HepG2 (cell line): ENCODE data around the gene ARHGEF26. TPM values are rescaled to one million over a fixed set of nuclear protein-coding genes. Genes with fewer than 3 reads are reported as not detected.

Experiments
- BCL6 ChIP-seq: IDR thresholded peaks from 2 replicates; pipeline ENCODE4 v1.6.1; 2016; ENCODE audit warnings: missing genetic modification reagents, missing compliant biosample characterization
- CHD4 ChIP-seq: fragments of 200-600 bp; sonication (generic); IDR thresholded peaks from 2 replicates; pipeline ENCODE4 v1.7.0; 2017; ENCODE audit warnings: mild to moderate bottlenecking, low read length, borderline replicate concordance
- FLYWCH1 ChIP-seq: sonication (generic); formaldehyde crosslinking; IDR thresholded peaks from 2 replicates; pipeline ENCODE4 v1.8.1; 2023; ENCODE audit warnings: mild to moderate bottlenecking, missing genetic modification reagents
- FOXJ3 ChIP-seq: sonication (generic); formaldehyde crosslinking; IDR thresholded peaks from 2 replicates; pipeline ENCODE4 v1.4.0; 2020; ENCODE audit warnings: missing genetic modification reagents, mild to moderate bottlenecking, borderline replicate concordance
- NBN ChIP-seq: fragments of 450-650 bp; conservative IDR thresholded peaks from 2 replicates; pipeline ENCODE4 v1.6.1; 2017
- PHB2 ChIP-seq: fragments of 450-650 bp; IDR thresholded peaks from 2 replicates; pipeline ENCODE4 v1.6.1; 2018; ENCODE audit not compliant: partially characterized antibody
- POLR2AphosphoS2 ChIP-seq: IDR thresholded peaks from 2 replicates; pipeline ENCODE4 v1.6.1; 2011; ENCODE audit warnings: low read depth, low read length, improper control_type of control experiment
- REL ChIP-seq: sonication (generic); formaldehyde crosslinking; conservative IDR thresholded peaks from 2 replicates; pipeline ENCODE4 v1.8.0; 2022; ENCODE audit warnings: mild to moderate bottlenecking, missing genetic modification reagents, moderate library complexity
- TEAD3 ChIP-seq: optimal IDR thresholded peaks from 2 replicates; pipeline ENCODE3; 2016; ENCODE audit warnings: borderline replicate concordance
- ZFP90 ChIP-seq: sonication (generic); formaldehyde crosslinking; IDR thresholded peaks from 2 replicates; pipeline ENCODE4 v1.8.0; 2022; ENCODE audit warnings: missing genetic modification reagents, mild to moderate bottlenecking, inconsistent platforms, borderline replicate concordance
- ZNF367 ChIP-seq: sonication (generic); formaldehyde crosslinking; IDR thresholded peaks from 2 replicates; pipeline ENCODE4 v1.4.0; 2020; ENCODE audit warnings: missing genetic modification reagents, borderline replicate concordance
- ZNF543 ChIP-seq: sonication (generic); formaldehyde crosslinking; IDR thresholded peaks from 2 replicates; pipeline ENCODE4 v1.4.0; 2020; ENCODE audit warnings: mild to moderate bottlenecking, missing genetic modification reagents
- ZNF607 ChIP-seq: sonication (generic); formaldehyde crosslinking; IDR thresholded peaks from 2 replicates; pipeline ENCODE4 v1.5.1; 2020; ENCODE audit warnings: missing genetic modification reagents, mild to moderate bottlenecking, borderline replicate concordance
- polyA plus RNA-seq, 8 experiments: library from polyadenylated mRNA; depleted of rRNA in 3 of 8; stranded (reverse) in 7 of 8; unstranded in 1 of 8; fragments of >200 nt; fragmentation: Illumina TruSeq in 4 of 8; extraction: Trizol in 4 of 8; gene quantifications; 2 replicates each; pipeline versions ENCODE4 v1.2.1 to v1.2.3, GENCODE V29; 2011 to 2016; ENCODE audit warnings: low read depth in 4 of 8, missing spikeins in 1 of 8, mixed read lengths in 1 of 8; ENCODE audit not compliant: insufficient read depth in 1 of 8
- total RNA-seq, 5 experiments: library from RNA; depleted of rRNA; stranded (reverse); fragments of >200 nt; fragmentation: Illumina TruSeq; extraction: Trizol; gene quantifications; 2 replicates each; pipeline ENCODE4 v1.2.3, GENCODE V29; 2016; ENCODE audit warnings: low read depth in 1 of 5
- TF ChIP-seq, protein P1 (sequence below): IDR thresholded peaks from 2 replicates; pipeline ENCODE4 v1.6.1; 2016
- TF ChIP-seq, protein P2 (sequence below): sonication (generic); formaldehyde crosslinking; IDR thresholded peaks from 2 replicates; pipeline ENCODE4 v1.5.0; 2020; ENCODE audit warnings: missing genetic modification reagents, mild to moderate bottlenecking, borderline replicate concordance
- TF ChIP-seq, protein P3 (sequence below): sonication (generic); formaldehyde crosslinking; IDR thresholded peaks from 2 replicates; pipeline ENCODE4 v1.4.0; 2020; ENCODE audit warnings: missing genetic modification reagents, borderline replicate concordance
- TF ChIP-seq, protein P4 (sequence below): sonication (generic); formaldehyde crosslinking; IDR thresholded peaks from 2 replicates; pipeline ENCODE4 v1.4.0; 2020; ENCODE audit warnings: missing genetic modification reagents, mild to moderate bottlenecking, borderline replicate concordance

ARHGEF26 gene
- total and polyA plus RNA-seq, 2 of the 13 experiments (the other 11 are each of a cell fraction or from before 2014, with no cell fraction given), result 0.74 to 6.1 TPM

DNA sequence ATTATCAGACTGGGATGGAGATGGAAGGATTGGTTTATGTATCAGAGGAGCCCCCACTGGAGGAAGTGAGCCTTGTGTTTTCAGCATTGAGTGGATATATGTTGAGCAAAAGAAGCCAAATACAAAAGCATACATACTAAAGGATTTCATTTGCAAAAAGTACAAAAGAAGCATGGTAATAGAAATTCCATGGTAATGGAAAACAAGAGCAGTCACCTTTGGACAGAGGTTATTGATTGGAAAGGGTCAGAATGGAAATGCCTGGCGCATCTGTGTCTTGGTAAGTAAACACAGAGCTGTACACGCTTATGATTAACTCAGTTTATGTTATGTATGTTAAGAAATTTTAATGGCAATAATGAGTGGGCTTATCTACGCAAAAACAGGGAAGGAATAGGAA lies 130.4 kb downstream of the ARHGEF26 start (continued):
- TF ChIP-seq, protein P1, sequence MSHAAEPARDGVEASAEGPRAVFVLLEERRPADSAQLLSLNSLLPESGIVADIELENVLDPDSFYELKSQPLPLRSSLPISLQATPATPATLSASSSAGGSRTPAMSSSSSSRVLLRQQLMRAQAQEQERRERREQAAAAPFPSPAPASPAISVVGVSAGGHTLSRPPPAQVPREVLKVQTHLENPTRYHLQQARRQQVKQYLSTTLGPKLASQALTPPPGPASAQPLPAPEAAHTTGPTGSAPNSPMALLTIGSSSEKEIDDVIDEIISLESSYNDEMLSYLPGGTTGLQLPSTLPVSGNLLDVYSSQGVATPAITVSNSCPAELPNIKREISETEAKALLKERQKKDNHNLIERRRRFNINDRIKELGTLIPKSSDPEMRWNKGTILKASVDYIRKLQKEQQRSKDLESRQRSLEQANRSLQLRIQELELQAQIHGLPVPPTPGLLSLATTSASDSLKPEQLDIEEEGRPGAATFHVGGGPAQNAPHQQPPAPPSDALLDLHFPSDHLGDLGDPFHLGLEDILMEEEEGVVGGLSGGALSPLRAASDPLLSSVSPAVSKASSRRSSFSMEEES (CRISPR knock-in tag), result peak; percentile 36; the same call in 1 of the 2 replicates
- TF ChIP-seq NBN (no peak), TEAD3 (peak; percentile 93), PHB2 (no peak), POLR2AphosphoS2 (no peak), ZNF607 (CRISPR knock-in tag) (no peak; the same call in 1 of the 2 replicates), ZNF367 (no peak), CHD4 (no peak; the same call in 1 of the 2 replicates), BCL6 (CRISPR knock-in tag) (peak; percentile 63), FLYWCH1 (no peak), ZNF543 (no peak), ZFP90 (no peak), FOXJ3 (CRISPR knock-in tag) (peak; percentile 62; the same call in 1 of the 2 replicates), REL (CRISPR knock-in tag) (no peak)
- TF ChIP-seq, protein P2, sequence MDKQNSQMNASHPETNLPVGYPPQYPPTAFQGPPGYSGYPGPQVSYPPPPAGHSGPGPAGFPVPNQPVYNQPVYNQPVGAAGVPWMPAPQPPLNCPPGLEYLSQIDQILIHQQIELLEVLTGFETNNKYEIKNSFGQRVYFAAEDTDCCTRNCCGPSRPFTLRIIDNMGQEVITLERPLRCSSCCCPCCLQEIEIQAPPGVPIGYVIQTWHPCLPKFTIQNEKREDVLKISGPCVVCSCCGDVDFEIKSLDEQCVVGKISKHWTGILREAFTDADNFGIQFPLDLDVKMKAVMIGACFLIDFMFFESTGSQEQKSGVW (CRISPR knock-in tag), result no peak
- TF ChIP-seq, protein P3, sequence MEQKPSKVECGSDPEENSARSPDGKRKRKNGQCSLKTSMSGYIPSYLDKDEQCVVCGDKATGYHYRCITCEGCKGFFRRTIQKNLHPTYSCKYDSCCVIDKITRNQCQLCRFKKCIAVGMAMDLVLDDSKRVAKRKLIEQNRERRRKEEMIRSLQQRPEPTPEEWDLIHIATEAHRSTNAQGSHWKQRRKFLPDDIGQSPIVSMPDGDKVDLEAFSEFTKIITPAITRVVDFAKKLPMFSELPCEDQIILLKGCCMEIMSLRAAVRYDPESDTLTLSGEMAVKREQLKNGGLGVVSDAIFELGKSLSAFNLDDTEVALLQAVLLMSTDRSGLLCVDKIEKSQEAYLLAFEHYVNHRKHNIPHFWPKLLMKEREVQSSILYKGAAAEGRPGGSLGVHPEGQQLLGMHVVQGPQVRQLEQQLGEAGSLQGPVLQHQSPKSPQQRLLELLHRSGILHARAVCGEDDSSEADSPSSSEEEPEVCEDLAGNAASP (CRISPR knock-in tag), result no peak
- TF ChIP-seq, protein P4, sequence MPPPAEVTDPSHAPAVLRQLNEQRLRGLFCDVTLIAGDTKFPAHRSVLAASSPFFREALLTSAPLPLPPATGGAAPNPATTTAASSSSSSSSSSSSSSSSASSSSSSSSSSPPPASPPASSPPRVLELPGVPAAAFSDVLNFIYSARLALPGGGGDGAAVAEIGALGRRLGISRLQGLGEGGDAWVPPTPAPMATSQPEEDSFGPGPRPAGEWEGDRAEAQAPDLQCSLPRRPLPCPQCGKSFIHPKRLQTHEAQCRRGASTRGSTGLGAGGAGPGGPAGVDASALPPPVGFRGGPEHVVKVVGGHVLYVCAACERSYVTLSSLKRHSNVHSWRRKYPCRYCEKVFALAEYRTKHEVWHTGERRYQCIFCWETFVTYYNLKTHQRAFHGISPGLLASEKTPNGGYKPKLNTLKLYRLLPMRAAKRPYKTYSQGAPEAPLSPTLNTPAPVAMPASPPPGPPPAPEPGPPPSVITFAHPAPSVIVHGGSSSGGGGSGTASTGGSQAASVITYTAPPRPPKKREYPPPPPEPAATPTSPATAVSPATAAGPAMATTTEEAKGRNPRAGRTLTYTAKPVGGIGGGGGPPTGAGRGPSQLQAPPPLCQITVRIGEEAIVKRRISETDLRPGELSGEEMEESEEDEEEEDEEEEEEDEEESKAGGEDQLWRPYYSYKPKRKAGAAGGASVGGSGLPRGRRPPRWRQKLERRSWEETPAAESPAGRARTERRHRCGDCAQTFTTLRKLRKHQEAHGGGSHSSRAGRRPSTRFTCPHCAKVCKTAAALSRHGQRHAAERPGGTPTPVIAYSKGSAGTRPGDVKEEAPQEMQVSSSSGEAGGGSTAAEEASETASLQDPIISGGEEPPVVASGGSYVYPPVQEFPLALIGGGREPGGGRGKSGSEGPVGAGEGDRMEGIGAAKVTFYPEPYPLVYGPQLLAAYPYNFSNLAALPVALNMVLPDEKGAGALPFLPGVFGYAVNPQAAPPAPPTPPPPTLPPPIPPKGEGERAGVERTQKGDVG (CRISPR knock-in tag), result no peak
